AG09309 (cell line): Measurements from ENCODE around the gene FSTL3.
"Not testable (repeated sequence)": the region's sequence is repeated elsewhere in the genome, so short reads cannot be mapped to it uniquely, and the experiment has no call there.

ENCODE experiments used
- DNase-seq: peaks from one replicate; pipeline ENCODE4 v3.0.0-alpha.2; 2010; ENCODE audit warnings: low read depth
- H3K4me3 ChIP-seq: 2 replicates; pipeline ENCODE4 v1.5.1; 2011; ENCODE audit warnings: mild to moderate bottlenecking, low read depth, low read length, moderate library complexity; ENCODE audit not compliant: control insufficient read depth
- CTCF ChIP-seq: IDR thresholded peaks from 2 replicates; pipeline ENCODE4 v1.5.1; 2011; ENCODE audit warnings: mild to moderate bottlenecking, low read depth, low read length, inconsistent platforms; ENCODE audit not compliant: insufficient read depth, control insufficient read depth; ENCODE audit errors: missing control alignments

The FSTL3 gene

GRCh38 chr19:688992-689391, 12.8 kb downstream of the FSTL3 start:
- TF ChIP-seq CTCF, result no peak
- no peak for DNase-seq
- H3K4me3 ChIP-seq, result no peak overlapping the region

DNA sequence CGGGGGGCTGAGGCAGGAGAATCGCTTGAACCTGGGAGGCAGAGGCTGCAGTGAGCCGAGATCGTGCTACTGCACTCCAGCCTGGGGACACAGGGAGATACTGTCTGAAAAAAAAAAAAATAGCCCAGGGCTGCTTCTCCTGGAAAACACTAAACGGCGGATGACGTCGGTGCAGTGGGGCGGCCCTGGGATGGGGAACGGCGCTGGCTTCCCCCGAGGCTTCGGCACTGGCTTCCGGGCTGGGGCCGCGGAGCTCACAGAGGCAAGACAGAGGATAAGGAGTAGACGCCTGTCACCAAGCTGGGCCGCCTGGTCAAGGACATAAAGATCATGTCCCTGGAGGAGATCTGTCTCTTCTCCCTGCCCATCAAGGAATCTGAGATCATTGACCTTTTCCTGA, 14.0 kb downstream of the FSTL3 start:
- no peak overlapping the region for H3K4me3 ChIP-seq
- no peak for TF ChIP-seq CTCF
- DNase-seq, result no peak

GRCh38 chr19:694481-695351, 18.5 kb downstream of the FSTL3 start:
- no peak for DNase-seq

GRCh38 chr19:695352-695949, 19.3 kb downstream of the FSTL3 start, which contains the start of gene PRSS57:
Gene PRSS57, minus strand, starts transcription at chr19:695452. Its CDS starts 22 bp downstream, at chr19:695430.
- no peak for TF ChIP-seq CTCF
- DNase-seq, result no peak
- no peak within 1 kb of the TSS for H3K4me3 ChIP-seq

More at GRCh38 chr19:694481-695351, 18.5 kb downstream of the FSTL3 start:
- no peak for TF ChIP-seq CTCF
- no peak overlapping the region for H3K4me3 ChIP-seq

DNA sequence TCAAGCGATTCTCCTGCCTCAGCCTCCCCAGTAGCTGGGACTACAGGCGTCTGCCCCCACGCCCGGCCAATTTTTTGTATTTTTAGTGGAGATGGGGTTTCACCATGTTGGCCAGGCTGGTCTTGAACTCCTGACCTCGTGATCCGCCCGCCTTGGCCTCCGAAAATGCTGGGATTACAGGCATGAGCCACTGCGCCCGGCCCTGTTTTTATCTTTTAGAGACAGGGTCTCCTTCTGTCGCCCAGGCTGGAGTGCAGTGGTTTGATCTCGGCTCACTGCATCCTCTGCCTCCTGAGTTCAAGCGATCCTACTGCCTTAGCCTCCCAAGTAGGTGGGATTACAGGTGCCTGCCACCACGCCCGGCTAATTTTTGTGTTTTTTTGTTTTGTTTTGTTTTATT, 22.3 kb downstream of the FSTL3 start:
- not testable (repeated sequence) for DNase-seq, H3K4me3 ChIP-seq

DNA sequence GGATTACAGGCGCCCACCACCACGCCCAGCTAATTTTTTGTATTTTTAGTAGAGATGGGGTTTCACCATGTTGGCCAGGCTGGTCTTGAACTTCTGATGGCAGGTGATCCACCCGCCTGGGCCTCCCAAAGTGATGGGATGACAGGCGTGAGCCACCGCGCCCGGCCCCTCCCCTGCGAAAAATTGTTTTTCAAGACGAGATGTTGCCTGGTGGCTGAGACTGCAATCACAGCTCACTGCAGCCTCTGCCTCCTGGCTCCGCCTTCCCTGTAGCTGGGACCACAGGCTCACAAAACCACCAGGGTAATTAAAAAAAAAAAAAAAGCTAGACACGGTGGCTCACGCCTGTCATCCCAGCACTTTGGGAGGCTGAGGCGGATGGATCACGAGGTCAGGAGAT, 23.7 kb downstream of the FSTL3 start:
- not testable (repeated sequence) for DNase-seq, H3K4me3 ChIP-seq

- not testable (repeated sequence) for DNase-seq, H3K4me3 ChIP-seq
These were observed 26.7 kb downstream of the FSTL3 start for GRCh38 chr19:702847-703246.

- no peak for DNase-seq
- TF ChIP-seq CTCF, result no peak
- H3K4me3 ChIP-seq, result no peak overlapping the region
These were observed 27.1 kb downstream of the FSTL3 start for GRCh38 chr19:703329-703650.
